ENCODE results near the gene PHACTR1. TPM values are rescaled to one million over a fixed set of nuclear protein-coding genes. Genes with fewer than 3 reads are reported as not detected.
"Not testable (repeated sequence)": the region's sequence is repeated elsewhere in the genome, so short reads cannot be mapped to it uniquely, and the experiment has no call there.

The PHACTR1 gene
- total RNA-seq, 1 donor from 2014 or later = 85.9 TPM

DNA sequence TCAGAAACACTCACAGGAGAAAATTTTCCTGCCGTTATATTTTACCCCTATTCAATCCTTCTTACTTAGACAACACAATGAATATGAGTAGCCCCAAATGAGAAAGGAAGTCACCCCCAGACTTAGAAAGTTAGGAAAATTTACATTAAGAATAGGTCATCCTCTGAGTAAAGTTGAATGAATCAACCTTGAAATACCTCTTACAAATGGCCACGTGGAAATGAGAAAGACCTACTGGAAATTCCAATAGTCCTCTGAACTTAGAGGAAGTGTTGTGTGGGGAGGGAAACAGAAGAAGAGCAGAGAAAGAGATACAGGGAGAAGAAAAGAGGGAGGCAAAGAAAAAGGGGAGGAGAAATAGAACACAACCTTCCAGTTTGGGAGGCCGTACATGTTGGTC is 43.7 kb downstream of the PHACTR1 start:
- H3K9me3 ChIP-seq (replicated peaks) = no peaks in the 10 kb centered on the region
- DNase-seq = no peak
- peaks cover 65% of the 10 kb centered on the region for H3K27me3 ChIP-seq (ENCODE audit: low read depth)
- H3K4me1 ChIP-seq = no peaks in the 10 kb centered on the region
- TF ChIP-seq CTCF (IDR thresholded peaks at IDR 0.05; ENCODE audit: borderline replicate concordance) = no peak
- no peaks in the 10 kb centered on the region for H3K36me3 ChIP-seq
- H3K4me3 ChIP-seq = no peak overlapping the region
- intact Hi-C loops (cut with micrococcal nuclease) = no loop called here
- no peak overlapping the region for H3K27ac ChIP-seq (replicated peaks)

DNA sequence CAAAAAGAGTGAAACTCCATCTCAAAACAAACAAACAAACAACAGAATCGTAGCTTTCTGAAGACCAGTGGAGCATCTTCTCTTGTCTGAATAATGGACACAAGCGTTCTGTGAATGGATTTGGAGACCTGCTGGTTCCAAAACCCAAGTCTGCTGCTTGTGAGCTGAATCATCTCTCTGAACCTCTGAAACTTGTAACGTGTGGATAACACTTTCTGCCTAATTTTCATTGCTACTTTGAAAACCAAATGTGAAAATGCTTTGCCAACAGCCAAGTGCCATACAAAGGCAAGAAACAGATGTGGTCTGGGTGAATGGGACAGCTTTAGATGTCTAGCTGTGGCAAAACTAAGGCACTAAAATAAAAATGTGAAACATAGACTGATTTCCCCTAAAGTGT is 44.3 kb downstream of the PHACTR1 start:
- no peak overlapping the region for H3K27ac ChIP-seq (replicated peaks)
- H3K9me3 ChIP-seq (replicated peaks) = no peaks in the 10 kb centered on the region
- no peak for TF ChIP-seq CTCF (IDR thresholded peaks at IDR 0.05; ENCODE audit: borderline replicate concordance)
- intact Hi-C loops (cut with micrococcal nuclease) = no loop called here
- no peaks in the 10 kb centered on the region for H3K4me1 ChIP-seq
- no peaks in the 10 kb centered on the region for H3K36me3 ChIP-seq
- H3K27me3 ChIP-seq (ENCODE audit: low read depth) = peaks cover 58% of the 10 kb centered on the region
- H3K4me3 ChIP-seq = no peak overlapping the region
- no peak for DNase-seq

DNA sequence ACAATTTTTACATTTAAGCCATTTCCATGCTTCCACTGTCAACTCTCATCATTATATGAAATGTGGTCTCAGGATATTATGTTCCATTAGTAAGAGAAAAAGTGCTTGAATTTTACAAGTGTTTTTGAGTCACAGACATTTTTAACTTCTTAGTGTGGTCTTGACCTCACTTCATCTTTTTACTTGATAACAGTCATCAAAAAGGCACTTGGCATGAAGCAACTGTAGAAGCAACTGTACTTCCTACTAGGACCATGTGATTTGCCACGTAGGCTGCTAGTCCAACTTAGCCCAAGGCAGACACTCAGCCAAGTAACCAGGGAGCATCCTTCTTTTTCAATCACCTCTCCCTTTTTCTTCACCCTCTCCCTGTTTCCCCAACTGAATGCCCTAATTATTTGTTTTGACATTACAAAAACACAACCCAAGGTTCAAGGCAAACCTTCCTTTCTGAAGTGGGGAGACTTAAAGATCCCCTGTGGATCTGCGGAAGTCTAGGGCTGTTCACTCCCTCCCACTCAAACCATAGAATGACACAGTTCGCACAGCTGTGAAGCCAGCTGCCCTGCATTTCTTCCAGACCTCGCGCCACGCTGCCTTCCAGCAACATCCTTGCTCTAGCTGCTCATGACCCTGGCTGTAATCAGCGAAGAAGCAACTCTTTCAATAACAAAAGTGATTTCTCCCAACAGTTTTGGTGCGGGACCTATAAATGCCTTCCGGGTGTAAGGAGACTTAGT is 45.0 kb downstream of the PHACTR1 start:
- Histone ChIP-seq H3K36me3 (no peaks in the 10 kb centered on the region), H3K4me1 (no peaks in the 10 kb centered on the region), H3K27me3 (ENCODE audit: low read depth) (peaks cover 54% of the 10 kb centered on the region), H3K27ac (replicated peaks) (no peak overlapping the region), H3K9me3 (replicated peaks) (no peaks in the 10 kb centered on the region), H3K4me3 (no peak overlapping the region)
- intact Hi-C loops (cut with micrococcal nuclease) = no loop called here
- DNase-seq = no peak
- TF ChIP-seq CTCF (IDR thresholded peaks at IDR 0.05; ENCODE audit: borderline replicate concordance) = no peak

- H3K4me1 ChIP-seq; H3K4me3 ChIP-seq; DNase-seq; H3K36me3 ChIP-seq; H3K27ac ChIP-seq (replicated peaks); intact Hi-C loops (cut with micrococcal nuclease); H3K9me3 ChIP-seq (replicated peaks): not testable (repeated sequence)
- H3K27me3 ChIP-seq (ENCODE audit: low read depth) = peaks cover 41% of the 10 kb centered on the region
Measured at GRCh38 chr6:12762731-12763434, 46.3 kb downstream of the PHACTR1 start.

- Histone ChIP-seq H3K9me3 (replicated peaks) (no peaks in the 10 kb centered on the region), H3K27ac (replicated peaks) (no peak overlapping the region), H3K4me1 (no peaks in the 10 kb centered on the region), H3K27me3 (ENCODE audit: low read depth) (peaks cover 40% of the 10 kb centered on the region), H3K36me3 (no peaks in the 10 kb centered on the region), H3K4me3 (no peak overlapping the region)
- TF ChIP-seq CTCF (IDR thresholded peaks at IDR 0.05; ENCODE audit: borderline replicate concordance) = no peak
- intact Hi-C loops (cut with micrococcal nuclease) = no loop called here
- no peak for DNase-seq
Measured at GRCh38 chr6:12766365-12766764, 49.8 kb downstream of the PHACTR1 start.

DNA sequence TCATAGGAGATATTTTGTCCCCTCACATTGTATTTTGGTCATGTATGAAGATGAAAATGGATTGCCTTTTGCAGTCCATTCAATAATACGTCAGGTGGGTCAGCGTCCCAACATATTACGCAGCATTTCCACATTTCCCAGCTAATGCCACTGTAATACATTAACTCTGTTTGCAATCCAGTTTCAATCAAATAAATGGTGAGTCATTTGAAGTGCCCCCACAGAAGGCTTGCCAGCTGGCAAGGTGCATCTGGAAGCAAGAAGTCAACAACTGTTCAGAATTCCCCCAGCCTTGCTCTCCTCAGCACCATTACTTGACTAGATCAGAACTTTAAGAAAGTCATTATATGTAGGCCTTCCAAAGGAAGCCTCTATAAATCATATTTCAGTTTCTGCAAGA is 50.4 kb downstream of the PHACTR1 start:
- no peaks in the 10 kb centered on the region for H3K36me3 ChIP-seq
- DNase-seq = no peak
- no peak overlapping the region for H3K4me3 ChIP-seq
- no peak overlapping the region for H3K27ac ChIP-seq (replicated peaks)
- intact Hi-C loops (cut with micrococcal nuclease) = no loop called here
- no peaks in the 10 kb centered on the region for H3K4me1 ChIP-seq
- TF ChIP-seq CTCF (IDR thresholded peaks at IDR 0.05; ENCODE audit: borderline replicate concordance) = no peak
- no peaks in the 10 kb centered on the region for H3K9me3 ChIP-seq (replicated peaks)
- peaks cover 40% of the 10 kb centered on the region for H3K27me3 ChIP-seq (ENCODE audit: low read depth)

All from left ventricle myocardium inferior (tissue), 1 donor.